Pulmonary artery endothelial cell (primary cell): Measurements from ENCODE around the gene OR10G3. TPM values are rescaled to one million over a fixed set of nuclear protein-coding genes. Genes with fewer than 3 reads are reported as not detected.
"Not testable (repeated sequence)": the region's sequence is repeated elsewhere in the genome, so short reads cannot be mapped to it uniquely, and the experiment has no call there.

Experiments
- DNase-seq: peaks from one replicate; pipeline ENCODE4 v3.0.0-alpha.2; 2011; ENCODE audit warnings: low read depth, low spot score
- total RNA-seq: library from RNA; depleted of rRNA; stranded (reverse); fragments of >200 nt; gene quantifications from 2 replicates; pipeline ENCODE4 v1.2.3, GENCODE V29; 2014

OR10G3 gene, protein sequence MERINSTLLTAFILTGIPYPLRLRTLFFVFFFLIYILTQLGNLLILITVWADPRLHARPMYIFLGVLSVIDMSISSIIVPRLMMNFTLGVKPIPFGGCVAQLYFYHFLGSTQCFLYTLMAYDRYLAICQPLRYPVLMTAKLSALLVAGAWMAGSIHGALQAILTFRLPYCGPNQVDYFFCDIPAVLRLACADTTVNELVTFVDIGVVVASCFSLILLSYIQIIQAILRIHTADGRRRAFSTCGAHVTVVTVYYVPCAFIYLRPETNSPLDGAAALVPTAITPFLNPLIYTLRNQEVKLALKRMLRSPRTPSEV
- total RNA-seq = not detected in 2 replicates

DNA sequence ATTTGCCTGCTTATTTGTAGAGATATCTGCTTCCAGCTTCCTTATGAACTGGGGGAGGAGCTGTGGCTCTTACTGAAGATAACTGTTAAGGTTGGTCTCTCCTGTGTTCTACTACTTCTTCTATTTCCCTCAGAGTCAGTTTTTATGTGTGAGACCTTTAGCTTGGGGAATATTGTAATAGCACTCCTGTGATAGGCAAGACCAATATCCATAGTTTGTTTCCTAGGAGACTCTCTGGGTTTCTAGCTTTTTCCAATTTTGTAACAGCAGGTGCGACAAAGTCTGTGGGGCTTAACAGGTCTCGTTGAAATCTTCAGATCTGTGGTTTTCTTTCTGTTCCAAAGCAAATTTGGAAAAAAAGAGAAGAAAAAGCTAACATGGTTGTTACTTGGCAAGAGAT is at the start of gene OR10G3:
OR10G3 (minus strand) TSS at position 101 of the 400 bp plus-strand sequence. CDS start 9,332 bp downstream, outside the sequence.
- DNase-seq = no peak

DNA sequence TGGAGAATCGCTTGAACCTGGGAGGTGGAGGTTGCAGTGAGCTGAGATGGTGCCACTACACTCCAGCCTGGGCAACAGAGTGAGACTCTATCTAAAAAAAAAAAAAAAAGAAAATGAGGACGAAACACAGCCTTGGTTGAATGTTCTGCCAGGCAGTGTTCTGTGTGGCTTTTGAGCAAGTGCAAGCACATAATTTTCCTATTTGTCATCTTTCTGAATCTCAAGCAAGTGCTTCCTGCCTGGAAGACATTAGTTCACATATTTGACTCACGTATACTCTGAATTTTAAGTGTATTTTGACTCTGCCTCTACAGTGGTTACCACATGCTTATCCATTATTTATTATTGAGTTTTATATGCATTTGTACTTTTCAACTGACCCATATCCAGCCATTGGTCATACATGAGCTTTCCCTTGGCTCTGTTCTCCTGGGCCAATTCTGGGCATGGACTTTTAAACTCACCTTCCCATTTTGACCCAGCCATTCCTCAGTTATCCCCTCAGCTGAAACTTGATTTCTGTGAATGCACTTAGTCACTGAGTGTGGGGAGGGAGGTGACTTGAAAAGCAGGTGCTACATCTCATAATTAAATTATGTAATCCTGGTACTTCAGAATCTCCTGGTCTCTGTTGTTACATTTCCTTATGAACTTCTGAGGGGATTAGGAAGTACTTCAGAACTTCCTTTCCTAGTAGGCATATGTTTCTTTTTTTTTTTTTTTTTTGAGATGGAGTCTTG is 46.8 kb upstream of the OR10G3 start:
- DNase-seq = no peak

DNA sequence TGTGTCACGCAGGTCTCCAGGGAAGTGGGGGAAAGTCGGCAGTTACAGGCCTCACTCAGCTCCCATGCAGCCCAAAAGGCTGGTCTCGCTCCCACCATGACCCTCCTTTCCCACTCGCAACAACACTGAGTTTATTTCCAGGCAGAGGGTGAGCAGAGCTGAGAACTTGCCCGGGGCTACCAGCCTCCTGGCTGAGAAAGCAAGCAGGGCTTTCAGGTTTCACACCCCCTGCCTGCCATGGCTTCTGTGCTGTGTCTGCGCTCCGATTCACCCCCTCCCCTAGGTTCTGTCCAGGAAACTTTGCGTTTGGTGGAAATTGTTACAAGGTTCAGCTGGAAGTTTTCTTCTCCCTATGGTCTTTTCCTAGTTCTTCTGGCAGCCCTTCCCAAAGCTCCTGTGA is 37.7 kb upstream of the OR10G3 start:
- DNase-seq = no peak

DNA sequence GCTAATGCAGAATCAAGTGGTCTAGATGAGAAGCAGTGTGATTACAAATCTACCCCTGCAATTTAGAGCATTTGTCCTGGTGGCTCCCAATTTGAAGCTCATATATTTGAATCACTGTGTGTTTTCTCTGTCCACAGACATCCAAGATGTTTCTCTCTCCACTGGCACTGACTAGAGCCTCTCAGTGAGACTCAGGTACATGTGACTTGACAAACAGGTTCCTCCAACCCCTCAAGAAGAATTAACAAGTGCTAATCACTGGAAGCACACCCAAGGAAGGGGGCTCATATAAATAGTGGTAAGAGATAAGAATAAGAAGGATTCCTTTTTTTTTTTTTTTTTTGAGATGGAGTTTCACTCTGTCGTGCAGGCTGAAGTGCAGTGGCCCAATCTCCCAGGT is 34.4 kb upstream of the OR10G3 start:
- no peak for DNase-seq

DNA sequence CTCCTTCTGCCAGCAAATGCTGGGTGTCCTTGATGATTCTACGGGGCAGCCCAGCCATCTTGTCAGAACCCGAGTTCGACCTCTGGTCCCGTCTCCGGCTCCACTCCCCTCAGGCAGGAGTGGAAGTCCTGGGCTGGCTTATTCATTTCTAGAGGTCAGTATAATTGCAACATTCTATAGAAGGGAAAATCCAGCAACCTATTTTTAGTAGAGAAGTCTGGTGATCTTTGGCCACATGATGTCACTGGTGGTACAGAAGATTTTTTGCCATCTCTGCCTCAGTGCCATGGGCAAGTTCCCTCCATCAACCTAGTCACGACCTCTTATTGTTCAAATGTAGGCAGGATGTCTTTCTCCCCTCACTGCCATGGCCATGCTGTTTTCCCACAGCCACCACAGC is 32.4 kb upstream of the OR10G3 start:
- no peak for DNase-seq

DNA sequence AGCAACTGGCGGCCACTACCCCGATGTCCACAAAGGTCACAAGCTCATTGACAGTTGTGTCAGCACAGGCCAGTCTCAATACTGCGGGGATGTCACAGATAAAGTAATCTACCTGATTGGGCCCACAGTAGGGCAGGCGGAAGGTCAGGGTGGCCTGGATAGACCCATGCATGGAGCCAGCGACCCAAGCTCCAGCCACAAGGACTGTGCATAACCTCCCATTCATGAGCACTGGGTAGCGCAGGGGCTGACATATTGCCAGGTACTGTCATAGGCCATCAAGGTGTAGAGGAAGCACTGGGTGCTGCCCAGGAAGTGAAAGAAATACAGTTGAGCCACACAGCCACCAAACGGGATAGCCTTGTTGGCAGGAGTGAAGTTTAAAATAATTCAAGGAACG is 22.3 kb upstream of the OR10G3 start:
- DNase-seq = not testable (repeated sequence)

DNA sequence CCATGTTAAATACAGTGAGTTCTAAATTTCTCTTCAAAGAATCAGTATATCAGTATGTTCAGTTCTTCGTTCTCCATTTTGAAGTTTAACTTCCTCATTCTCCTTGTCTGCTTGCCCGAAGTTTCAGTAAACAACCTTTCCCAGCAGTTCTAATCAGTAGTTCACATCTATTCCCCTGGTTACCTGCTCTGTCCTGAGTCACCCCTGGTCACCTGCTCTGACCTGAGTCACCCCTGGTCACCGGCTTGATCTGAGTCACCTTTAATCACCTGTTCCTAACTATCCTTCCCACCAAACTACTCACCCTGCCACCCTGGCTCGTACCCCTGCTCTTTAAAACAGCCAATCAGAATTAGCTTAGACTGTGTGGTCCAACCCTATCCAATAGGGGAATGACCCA is 9.4 kb upstream of the OR10G3 start:
- no peak for DNase-seq

DNA sequence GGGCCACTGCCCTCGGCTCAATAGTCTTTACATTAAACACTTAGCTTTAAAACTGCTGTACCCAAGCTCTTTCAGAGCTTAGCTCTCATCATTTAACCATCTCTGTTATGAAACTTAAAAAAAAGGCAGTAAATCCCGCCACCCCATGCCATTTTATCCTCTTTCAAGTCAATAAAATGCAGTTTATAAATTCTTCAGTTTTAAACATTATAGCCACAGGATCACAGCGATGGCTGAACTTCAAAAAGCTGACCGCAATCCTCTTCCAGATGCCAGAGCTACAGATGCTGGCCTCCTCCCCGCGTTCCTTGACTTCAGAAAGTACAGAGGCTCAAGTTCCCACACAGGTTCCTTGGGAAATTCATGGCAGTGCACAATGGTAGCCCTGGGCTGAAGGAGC is 4.2 kb downstream of the OR10G3 start:
- DNase-seq = no peak

DNA sequence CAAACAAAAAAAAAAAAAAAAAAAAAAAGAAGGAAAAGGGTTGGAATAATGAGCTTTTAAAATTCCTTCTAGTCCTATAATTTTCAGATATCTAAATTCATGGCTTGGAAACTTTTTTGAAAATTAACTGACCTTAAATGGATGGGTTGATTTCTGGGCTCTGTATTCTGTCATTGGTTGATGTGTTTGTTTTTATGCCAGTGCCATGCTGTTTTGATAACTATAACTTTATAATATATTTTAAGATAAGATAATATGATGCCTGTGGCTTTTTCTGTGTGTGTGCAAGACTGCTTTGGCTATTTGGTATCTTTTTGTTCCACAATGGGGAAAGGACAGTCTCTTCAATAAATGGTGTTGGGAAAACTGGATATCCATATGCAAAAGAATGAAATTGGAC is 7.3 kb downstream of the OR10G3 start:
- DNase-seq = no peak

DNA sequence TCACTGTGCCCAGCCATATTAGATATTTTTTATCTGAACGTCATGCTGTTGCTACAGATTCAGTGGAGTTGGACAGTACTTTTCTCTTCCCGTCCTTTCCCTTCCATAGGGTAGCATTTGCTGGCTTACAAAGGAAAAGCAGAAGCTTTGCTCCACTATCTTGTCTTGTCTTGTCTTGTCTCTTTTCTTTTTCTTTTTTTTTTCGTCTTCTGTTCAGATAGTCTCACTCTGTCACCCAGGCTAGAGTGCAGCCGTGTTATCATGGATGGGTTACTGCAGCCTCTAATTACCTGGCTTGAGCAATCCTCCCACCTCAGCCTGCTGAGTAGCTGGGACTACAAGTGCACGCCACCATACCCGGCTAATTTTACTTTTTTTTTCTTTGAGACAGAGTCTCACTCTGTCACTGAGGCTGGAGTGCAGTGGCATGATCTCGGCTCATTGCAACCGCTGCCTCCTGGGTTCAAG is 21.1 kb downstream of the OR10G3 start:
- no peak for DNase-seq

DNA sequence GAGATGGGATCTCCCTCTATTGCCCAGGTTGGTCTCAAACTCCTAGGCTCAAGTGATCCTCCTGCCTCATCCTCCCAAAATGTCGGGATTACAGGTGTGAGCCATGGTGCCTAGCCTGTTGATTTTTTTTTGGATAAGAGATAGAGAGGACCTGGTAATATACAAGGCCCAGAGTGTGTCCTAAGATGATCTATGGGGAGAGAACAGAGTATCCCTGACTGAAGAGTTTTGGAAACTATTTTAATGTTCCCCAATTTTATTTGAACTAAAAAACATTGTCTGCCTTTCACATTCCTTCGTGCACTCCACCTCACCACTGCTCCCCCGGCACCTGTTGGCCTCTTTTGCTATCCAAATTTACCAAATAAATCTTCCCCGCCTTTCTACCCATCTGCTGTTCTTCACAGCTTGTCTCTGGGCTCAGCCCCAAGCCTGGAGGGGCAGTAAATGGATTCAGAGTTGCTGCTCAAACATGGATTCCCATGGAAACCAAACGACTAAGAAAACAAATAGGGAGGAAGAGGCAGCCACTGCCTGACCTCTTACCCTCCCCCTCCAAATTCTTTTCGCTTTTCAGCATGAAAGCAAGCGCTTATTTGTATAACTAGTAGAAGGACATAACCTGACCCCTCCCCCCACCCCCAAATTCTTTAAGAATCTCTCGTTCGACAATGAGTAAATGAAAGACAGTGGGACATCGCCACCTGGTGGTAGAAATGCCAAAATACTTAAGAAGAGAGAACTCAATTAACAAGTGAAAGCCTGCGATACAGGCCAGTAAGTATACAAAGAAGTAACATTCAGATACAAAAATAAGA is 22.6 kb downstream of the OR10G3 start:
- peak; percentile 56 for DNase-seq

DNA sequence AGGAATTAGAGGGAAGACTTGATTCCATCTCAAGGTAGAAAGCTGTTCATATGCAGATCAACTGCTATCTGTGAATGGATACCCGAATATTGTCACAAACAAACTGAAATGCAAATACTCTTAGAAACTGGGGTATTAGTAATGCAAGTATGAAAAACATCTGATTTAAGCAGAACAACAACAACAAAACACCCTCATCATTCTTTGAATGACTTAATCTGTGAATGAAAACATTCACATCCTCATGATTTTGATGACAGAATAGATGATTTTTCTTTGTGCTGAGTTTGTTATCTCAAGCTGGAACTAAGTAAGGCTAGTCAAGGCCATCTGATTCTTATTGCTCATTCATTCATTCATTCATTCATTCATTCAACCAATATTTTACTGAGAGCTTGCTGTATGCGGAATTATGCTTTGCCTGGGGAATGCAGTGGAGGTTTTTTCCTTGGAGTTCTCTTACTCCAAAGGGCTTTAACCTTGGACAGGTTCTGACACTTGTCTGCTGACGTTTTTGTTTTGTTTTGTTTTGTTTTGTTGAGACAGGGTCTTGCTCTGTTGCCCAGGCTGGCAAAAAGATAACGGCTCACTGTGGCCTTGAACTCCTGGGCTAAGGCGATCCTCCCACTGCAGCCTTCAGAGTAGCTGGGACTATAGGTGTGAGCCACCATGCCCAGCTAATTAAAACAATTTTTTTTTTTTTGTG is 23.3 kb downstream of the OR10G3 start:
- no peak for DNase-seq

DNA sequence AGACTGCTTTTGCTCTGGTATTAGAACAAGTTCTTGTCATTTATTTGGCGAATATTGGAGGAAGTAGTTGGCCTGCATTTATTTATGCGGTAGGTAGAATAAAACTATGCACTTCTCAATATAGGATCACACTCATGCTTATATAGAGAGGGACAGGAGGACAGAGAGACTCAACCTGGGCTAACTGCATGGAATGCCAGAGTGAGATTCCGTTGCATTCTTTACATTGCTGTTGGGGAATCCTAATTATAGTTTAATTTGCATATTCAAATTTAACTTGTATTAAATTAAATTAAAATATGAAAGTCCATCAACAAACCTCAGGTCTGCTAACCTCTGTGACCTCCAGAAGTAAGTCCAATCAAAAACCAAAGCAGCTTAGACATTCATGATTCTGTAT is 26.6 kb downstream of the OR10G3 start:
- DNase-seq = no peak

DNA sequence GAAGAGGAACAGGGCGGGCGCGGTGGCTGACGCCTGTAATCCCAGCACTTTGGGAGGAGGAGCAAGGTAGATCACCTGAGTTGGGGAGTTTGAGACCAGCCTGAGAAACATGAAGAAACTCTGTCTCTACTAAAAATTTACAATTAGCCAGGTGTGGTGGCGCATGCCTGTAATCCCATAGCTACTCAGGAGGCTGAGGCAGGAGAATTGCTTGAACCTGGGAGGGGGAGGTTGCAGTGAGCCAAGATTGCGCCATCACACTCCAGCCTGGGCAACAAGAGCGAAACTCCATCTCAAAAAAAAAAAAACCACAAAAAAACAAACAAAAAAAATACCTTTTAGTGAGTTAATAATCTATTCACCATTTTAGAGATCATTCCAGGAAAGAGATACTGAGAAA is 35.3 kb downstream of the OR10G3 start:
- DNase-seq = not testable (repeated sequence)

DNA sequence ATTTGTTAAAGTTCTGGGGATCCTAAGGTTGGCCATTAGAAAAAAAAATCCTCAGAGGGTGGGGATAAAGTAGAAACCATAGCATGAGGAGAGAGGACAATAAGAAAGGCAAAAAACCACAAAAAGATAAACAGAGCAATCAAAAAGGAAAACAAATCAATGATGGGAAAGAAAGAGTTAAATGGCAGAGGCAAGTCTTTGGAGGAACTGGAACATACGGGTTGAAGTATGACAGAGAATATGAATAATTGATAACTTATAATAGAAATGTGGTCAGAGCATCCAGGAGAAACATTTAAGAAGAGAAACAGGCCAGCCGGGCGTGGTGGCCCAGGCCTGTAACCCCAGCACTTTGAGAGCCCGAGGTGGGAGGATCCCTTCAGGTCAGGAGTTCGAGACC is 35.9 kb downstream of the OR10G3 start:
- no peak for DNase-seq

DNA sequence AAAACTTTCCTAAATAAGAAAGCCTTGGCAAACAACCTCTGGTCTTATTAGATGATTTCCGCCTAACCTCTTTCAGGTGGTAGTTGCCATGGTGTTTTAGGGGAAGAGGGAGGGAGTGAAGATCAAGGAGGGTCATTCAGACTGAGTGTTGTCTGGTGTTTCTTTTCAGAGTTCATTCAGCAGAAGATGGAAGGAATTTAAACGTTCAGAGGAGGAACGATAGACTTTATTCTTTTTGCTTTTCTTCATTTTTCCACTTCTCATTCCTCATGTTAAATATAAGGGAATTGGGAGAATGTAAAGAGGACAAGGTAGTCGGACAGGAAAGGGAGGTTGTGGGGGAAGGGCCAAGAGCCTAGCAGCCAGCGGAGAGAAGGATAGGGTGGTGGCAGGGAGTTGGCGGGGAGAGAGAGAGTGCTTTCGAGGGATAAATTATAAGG is 36.3 kb downstream of the OR10G3 start:
- no peak for DNase-seq

DNA sequence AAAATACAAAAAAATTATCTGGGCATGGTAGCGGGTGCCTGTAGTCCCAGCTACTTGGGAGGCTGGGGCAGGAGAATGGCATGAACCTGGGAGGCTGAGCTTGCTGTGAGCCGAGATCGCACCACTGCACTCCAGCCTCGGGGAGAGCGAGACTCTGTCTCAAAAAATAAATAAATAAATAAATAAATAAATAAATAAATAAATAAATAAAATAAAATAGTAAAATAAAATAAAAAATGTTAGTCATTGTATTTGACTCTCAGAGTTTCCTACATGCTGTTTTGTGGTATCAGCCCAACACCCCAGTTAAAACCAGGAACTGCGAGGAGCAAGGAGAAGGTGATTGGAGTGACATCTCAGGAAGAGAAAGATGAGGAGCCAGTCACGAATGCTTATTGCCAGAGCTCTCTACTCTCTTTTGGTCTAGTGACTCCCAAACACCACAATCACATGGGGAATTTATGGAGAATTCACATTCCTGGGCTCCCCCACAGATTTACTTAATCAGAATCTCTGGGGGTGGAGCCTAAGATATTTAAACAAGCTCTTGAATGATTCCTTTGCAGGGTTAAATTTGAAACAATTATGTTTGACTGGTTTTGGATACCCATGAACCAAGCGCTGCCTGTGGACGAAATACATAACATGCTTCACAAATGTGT is 38.3 kb downstream of the OR10G3 start:
- DNase-seq = no peak

DNA sequence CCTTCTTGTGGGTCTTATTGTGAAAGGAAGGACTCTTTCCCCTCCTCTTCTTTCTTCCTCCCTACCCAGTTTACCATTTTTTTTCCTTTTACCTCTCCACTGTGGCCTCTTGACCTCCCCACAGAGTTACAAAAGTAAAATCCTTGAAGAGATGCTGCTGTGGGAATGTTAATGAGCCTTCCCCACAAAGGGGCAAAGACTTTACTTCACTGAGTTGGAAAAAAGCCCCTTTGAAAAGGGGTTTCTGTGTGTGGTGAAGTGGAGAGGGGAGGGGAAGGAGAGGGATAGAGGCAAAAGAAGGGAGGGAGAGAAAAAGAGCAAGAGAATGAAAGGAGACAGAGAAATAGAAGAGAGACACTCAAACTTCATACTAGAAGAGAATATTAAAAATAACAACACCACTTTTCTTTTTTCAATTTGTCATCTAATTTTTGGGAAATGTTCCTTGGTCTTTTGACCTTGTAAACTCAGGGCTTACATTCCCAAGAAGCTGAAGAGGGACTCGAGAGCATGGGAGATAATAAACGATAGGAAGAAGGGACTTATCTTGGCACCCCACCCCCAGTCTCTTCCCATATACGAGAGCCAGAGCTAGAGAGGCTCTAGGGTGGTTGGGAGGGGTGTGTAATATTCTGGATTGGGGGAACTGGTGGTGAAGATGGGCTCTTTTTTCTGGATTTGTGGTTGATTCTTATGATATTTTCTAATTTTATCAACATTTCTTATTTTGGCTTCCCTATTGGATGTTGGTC is 40.5 kb downstream of the OR10G3 start:
- DNase-seq = no peak

DNA sequence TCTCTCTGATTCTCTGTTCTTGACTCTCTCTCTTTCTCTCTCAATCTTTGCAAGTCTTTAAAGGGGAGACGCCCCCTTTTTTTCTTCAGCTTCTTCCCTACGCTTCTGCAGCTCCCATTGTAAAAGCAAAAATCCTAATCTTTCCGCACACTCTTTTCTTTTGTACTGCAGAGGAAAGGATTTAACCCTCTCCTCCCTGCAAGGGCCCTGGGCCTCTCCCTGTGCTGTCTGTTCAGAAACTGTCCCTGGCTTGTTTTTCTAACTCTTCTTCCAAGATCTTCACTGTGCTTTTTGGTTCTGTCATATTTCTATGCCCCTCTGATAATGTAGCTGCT is 42.8 kb downstream of the OR10G3 start:
- no peak for DNase-seq

DNA sequence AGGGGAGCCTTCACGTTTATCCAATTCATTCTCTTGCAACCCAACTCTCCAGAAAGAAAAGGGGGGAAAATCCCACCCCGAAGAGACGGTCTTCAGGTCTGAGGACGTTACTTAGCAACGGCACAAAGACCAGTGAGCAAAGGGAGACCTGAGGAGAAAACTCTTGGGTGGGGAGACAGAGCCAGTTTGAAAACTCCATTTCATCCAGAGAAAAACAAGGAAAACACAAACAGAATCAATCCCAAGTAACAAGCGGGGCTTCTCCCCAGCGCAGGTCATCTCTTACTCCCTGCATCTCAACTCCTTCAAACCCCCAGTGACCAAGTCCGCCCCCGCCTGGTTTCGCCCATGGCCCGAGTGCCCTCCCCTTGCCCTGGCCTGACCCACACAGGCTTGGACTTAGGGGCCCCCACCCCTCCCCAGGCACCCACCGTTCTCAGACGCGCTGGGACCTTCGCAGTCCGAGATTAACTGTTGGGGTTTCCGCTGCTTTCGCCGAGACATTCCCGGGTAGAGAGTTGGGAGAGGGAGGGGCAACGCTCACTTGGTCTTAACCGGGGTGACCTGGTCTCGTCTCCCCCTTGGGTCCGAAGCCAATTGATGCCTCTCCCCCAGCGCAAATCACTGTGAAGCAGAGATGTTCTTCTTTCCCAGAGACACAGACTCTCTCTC is 43.3 kb downstream of the OR10G3 start:
- DNase-seq = no peak
